ENCODE data around the gene DHCR24. TPM values are rescaled to one million over a fixed set of nuclear protein-coding genes. Genes with fewer than 3 reads are reported as not detected.
A peak's percentile ranks its signal among the peaks of the same experiment; 100 is the strongest.

Gene DHCR24
- total RNA-seq, 2 donors from 2014 or later, result 243 to 340 TPM

DNA sequence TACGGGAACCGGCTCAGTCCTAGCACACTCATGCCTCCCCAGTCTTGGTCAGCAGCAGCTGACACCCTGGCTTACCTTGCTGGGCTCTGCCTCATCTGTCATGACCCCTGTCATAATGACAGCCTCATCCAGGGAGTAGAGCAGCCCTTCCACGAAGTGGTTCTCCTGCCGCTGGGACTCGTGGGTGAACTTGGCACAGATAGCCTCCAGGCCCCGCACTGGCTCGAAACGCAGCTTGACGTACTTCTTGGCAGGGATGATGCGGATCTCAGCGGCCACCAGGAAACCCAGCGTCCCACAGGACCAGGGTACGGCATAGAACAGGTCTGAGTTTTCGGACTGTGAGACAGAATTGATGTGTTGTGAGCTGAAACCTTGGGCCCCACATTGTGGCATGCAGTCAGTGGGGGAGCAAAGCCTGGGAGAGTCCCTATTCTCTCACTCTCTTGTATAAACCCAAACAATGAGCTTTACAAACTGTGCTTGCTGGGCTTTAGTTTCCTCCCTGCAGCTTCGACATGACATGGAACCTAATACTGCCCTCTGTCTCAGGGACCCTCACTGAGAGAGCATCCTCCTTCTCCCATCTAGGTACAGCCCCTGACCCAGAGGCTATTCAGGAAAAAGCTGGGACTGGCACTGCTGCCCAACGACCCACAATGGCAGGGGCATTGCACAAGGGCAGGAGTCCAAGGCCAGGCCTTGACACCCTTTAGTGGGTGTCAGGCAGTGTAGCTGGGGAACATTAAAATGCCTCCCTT, 15.5 kb downstream of the DHCR24 start:
- TF ChIP-seq, protein P1, sequence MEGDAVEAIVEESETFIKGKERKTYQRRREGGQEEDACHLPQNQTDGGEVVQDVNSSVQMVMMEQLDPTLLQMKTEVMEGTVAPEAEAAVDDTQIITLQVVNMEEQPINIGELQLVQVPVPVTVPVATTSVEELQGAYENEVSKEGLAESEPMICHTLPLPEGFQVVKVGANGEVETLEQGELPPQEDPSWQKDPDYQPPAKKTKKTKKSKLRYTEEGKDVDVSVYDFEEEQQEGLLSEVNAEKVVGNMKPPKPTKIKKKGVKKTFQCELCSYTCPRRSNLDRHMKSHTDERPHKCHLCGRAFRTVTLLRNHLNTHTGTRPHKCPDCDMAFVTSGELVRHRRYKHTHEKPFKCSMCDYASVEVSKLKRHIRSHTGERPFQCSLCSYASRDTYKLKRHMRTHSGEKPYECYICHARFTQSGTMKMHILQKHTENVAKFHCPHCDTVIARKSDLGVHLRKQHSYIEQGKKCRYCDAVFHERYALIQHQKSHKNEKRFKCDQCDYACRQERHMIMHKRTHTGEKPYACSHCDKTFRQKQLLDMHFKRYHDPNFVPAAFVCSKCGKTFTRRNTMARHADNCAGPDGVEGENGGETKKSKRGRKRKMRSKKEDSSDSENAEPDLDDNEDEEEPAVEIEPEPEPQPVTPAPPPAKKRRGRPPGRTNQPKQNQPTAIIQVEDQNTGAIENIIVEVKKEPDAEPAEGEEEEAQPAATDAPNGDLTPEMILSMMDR (conservative IDR thresholded peaks at IDR 0.05), result no peak
- H3K4me1 Mint-ChIP-seq, result no peaks in the 10 kb centered on the region
- H3K27me3 ChIP-seq (ENCODE audit: control insufficient read depth, insufficient read depth, low read length, poor library complexity, severe bottlenecking), result no peaks in the 10 kb centered on the region
- H3K9me3 Mint-ChIP-seq, result no peaks in the 10 kb centered on the region
- no peaks in the 10 kb centered on the region for H3K9me3 ChIP-seq (ENCODE audit: control insufficient read depth, low read length)
- no peak overlapping the region for H3K27ac ChIP-seq (ENCODE audit: low read depth, low read length)
- no peaks in the 10 kb centered on the region for H3K4me1 ChIP-seq (ENCODE audit: control insufficient read depth, insufficient read depth, low read length)
- DNase-seq, result peak; percentile 43
- H3K36me3 ChIP-seq (ENCODE audit: control insufficient read depth, insufficient read depth, low read length), result peaks cover 97% of the 10 kb centered on the region
- no peak overlapping the region for H3K4me3 Mint-ChIP-seq
- no peaks in the 10 kb centered on the region for H3K27me3 Mint-ChIP-seq (ENCODE audit: insufficient read depth)
- peaks cover 78% of the 10 kb centered on the region for H3K36me3 Mint-ChIP-seq (ENCODE audit: low read depth)
- H3K9ac ChIP-seq (ENCODE audit: extremely low read depth, low read length, poor library complexity, severe bottlenecking), result no peak overlapping the region
- WGBS, 2 experiments (ENCODE audit: insufficient coverage in 1 of 2, insufficient read length in 1 of 2), result 84 to 89% methylated on average over 9 to 16 of the region's 16 CpGs
- H3K4me3 ChIP-seq (ENCODE audit: low read length), result no peak overlapping the region
- H3K27ac Mint-ChIP-seq, result peak overlapping the region; percentile 70

DNA sequence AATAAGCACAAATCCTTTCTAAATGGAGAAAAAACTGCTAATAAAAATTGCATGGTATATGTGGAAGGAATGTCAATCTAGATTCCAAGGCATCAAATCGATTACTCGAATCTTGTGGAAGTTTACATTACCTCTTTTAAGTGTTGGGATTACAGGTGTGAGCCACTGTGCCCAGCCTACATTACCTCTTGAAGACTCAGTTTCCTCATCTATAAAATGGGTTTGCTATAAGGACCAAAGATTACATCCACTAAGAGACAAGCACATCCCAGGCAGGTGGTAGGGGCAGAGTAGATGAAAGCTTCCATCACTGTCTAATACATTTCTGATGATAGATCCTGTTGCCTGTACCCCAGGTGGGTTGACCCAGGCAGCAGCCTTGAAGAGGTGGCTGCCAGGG, 16.1 kb downstream of the DHCR24 start:
- TF ChIP-seq, protein P1 (conservative IDR thresholded peaks at IDR 0.05), result no peak
- Histone ChIP-seq H3K9ac (ENCODE audit: extremely low read depth, low read length, poor library complexity, severe bottlenecking) (no peak overlapping the region), H3K4me1 (ENCODE audit: control insufficient read depth, insufficient read depth, low read length) (no peaks in the 10 kb centered on the region), H3K27ac (ENCODE audit: low read depth, low read length) (no peak overlapping the region), H3K9me3 (ENCODE audit: control insufficient read depth, low read length) (no peaks in the 10 kb centered on the region), H3K27me3 (ENCODE audit: control insufficient read depth, insufficient read depth, low read length, poor library complexity, severe bottlenecking) (no peaks in the 10 kb centered on the region), H3K4me3 (ENCODE audit: low read length) (no peak overlapping the region), H3K36me3 (ENCODE audit: control insufficient read depth, insufficient read depth, low read length) (peaks cover 97% of the 10 kb centered on the region)
- H3K4me3 Mint-ChIP-seq, result no peak overlapping the region
- H3K27ac Mint-ChIP-seq, result no peak overlapping the region
- peaks cover 80% of the 10 kb centered on the region for H3K36me3 Mint-ChIP-seq (ENCODE audit: low read depth)
- no peaks in the 10 kb centered on the region for H3K9me3 Mint-ChIP-seq
- no peaks in the 10 kb centered on the region for H3K4me1 Mint-ChIP-seq
- no peaks in the 10 kb centered on the region for H3K27me3 Mint-ChIP-seq (ENCODE audit: insufficient read depth)
- 93% methylated on average over 2 of the region's 2 CpGs; no CpG with 5 or more reads in 1 of the 2 experiments for WGBS, 2 experiments (ENCODE audit: insufficient coverage in 1 of 2, insufficient read length in 1 of 2)
- DNase-seq, result no peak

DNA sequence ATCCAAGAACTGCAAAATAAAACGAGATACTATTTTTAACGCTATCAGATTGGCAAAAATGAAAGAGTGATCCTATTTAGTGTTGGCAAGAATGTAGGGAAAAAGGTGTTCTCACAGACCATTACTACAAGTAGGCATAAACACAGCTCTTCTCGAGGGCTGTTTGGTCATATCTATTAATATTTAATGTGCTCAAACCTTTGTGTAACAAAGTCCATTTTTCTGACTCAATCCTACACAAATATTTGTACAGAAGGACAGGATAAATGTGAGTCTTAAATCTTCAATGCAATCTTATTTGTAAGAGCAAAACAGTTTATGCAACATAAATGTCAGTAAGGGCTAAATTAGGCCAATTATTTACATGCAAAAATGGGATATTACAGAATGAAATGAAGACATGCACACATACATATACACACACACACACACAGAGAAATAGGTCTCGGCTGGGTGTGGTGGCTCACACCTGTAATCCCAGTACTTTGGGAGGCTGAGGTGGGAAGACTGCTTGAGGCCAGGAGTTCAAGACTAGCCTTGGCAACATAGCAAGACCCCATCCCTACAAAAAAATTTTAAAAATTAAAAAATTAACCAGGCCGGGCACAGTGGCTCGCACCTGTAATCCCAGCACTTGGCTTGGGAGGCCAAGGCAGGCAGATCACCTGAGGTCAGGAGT, 17.7 kb downstream of the DHCR24 start:
- DNase-seq, result no peak
- Mint-ChIP-seq H3K4me1 (no peaks in the 10 kb centered on the region), H3K27ac (no peak overlapping the region), H3K4me3 (no peak overlapping the region), H3K36me3 (ENCODE audit: low read depth) (peaks cover 82% of the 10 kb centered on the region), H3K27me3 (ENCODE audit: insufficient read depth) (no peaks in the 10 kb centered on the region), H3K9me3 (no peaks in the 10 kb centered on the region)
- TF ChIP-seq, protein P1 (conservative IDR thresholded peaks at IDR 0.05), result no peak
- Histone ChIP-seq H3K27me3 (ENCODE audit: control insufficient read depth, insufficient read depth, low read length, poor library complexity, severe bottlenecking) (no peaks in the 10 kb centered on the region), H3K36me3 (ENCODE audit: control insufficient read depth, insufficient read depth, low read length) (peaks cover 97% of the 10 kb centered on the region), H3K4me1 (ENCODE audit: control insufficient read depth, insufficient read depth, low read length) (no peaks in the 10 kb centered on the region), H3K4me3 (ENCODE audit: low read length) (no peak overlapping the region), H3K9ac (ENCODE audit: extremely low read depth, low read length, poor library complexity, severe bottlenecking) (no peak overlapping the region), H3K27ac (ENCODE audit: low read depth, low read length) (no peak overlapping the region), H3K9me3 (ENCODE audit: control insufficient read depth, low read length) (no peaks in the 10 kb centered on the region)
- 95 to 96% methylated on average over 4 to 6 of the region's 6 CpGs for WGBS, 2 experiments (ENCODE audit: insufficient coverage in 1 of 2, insufficient read length in 1 of 2)

Measured in endodermal cell (in vitro differentiated cells).